Mammary epithelial cell (primary cell): ENCODE data around the gene RAPGEF1.

Source experiments
- CTCF ChIP-seq, 2 donors: IDR thresholded peaks in 1 of 2; conservative IDR thresholded peaks in 1 of 2; 2 replicates each; pipeline ENCODE4 v1.5.1; 2011 to 2012; ENCODE audit warnings: inconsistent platforms in 2 of 2, low read length in 2 of 2, mild to moderate bottlenecking in 2 of 2, control low read depth in 1 of 2, low read depth in 1 of 2; ENCODE audit not compliant: insufficient read depth in 1 of 2; ENCODE audit errors: extremely low read depth in 1 of 2
- EZH2 ChIP-seq: IDR thresholded peaks from 2 replicates; pipeline ENCODE4 v1.6.1; 2012; ENCODE audit warnings: low read length, inconsistent platforms, borderline replicate concordance

GRCh38 chr9:131747352-131747751, 7.5 kb upstream of the RAPGEF1 start:
- TF ChIP-seq CTCF (conservative IDR thresholded peaks at IDR 0.05 in 1 of 2, IDR thresholded peaks at IDR 0.05 in 1 of 2; ENCODE audit: extremely low read depth in 1 of 2, insufficient read depth in 1 of 2, low read depth in 1 of 2, low read length in 2 of 2), result peak; percentile 50 to 71
- TF ChIP-seq EZH2, result no peak
